Gastroesophageal sphincter (tissue), 3 donors: ENCODE measurements around the gene PRR23E.

Source experiments
- CTCF ChIP-seq, 4 experiments: fragments of 200-600 bp in 2 of 4; fragments of 450-650 bp in 2 of 4; sonication (generic) in 1 of 4; IDR thresholded peaks; one replicate each; pipeline ENCODE4 v1.5.1; 2017 to 2019; ENCODE audit warnings: antibody characterized with exemption in 4 of 4, mild to moderate bottlenecking in 2 of 4, moderate library complexity in 2 of 4
- POLR2AphosphoS5 ChIP-seq: sonication (generic); formaldehyde crosslinking; IDR thresholded peaks from one replicate; pipeline ENCODE4 v1.6.1; 2017; ENCODE audit warnings: antibody characterized with exemption

- TF ChIP-seq POLR2AphosphoS5, result no peak
- no peak for TF ChIP-seq CTCF (IDR thresholded peaks at IDR 0.05)
These were observed 29.8 kb upstream of the PRR23E start for GRCh38 chr3:127162947-127163645.
